Stimulated activated CD4-positive, alpha-beta T cell treated with anti-CD3 and anti-CD28 coated beads, Interleukin-2, amount 100 ng/mL, for 24 hours (primary cell): ENCODE measurements around the gene KRTAP15-1.

Source experiments
- DNase-seq, 2 donors: peaks; one replicate each; pipeline ENCODE4 v3.0.0-alpha.2; 2020

Gene KRTAP15-1

DNA sequence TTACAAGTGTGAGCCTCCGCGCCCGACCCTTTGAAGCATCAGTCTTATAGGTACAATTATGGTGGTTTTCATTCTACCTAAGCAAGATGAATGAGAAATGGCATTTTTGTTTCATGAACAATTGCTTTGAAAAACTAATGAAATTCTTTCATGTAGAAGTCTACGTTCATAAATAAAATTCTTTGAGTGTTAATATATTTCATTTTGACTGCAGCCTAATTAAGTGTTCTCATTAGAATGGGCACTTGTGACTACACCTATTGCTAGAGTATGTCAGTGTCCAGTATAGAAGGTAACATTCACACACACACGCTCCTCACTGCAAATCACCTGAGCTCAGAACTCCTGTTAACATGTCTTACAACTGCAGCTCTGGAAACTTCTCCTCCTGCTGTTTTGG is at the start of gene KRTAP15-1:
Gene KRTAP15-1, plus strand, starts transcription at position 301 of the 400 bp plus-strand sequence. Its CDS starts 53 bp downstream, at position 354.
- no peak for DNase-seq

DNA sequence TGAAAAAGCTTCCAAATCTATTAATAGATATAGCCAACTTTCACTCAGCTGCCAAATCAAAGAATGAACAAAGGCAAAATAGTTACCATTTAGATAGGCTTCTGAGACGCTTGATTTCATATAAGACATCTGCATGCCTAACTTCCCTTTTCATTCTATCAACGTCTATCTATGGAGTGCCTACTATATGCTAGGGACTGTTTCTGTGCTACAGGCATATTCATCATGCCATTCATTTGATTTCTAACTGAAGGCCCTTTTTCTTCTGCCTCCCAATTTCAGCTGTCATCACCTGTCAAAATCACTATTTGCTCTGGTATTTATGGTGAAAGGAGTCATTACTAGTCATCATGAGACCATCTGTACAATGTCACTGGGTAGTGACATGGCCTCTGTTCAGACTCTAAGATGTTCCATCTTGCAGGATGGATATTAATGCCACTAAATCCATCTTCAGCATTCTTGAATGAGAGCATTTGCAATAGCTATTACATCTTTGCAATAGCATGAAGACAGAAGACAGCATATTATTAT is 48.5 kb upstream of the KRTAP15-1 start:
- DNase-seq = no peak

DNA sequence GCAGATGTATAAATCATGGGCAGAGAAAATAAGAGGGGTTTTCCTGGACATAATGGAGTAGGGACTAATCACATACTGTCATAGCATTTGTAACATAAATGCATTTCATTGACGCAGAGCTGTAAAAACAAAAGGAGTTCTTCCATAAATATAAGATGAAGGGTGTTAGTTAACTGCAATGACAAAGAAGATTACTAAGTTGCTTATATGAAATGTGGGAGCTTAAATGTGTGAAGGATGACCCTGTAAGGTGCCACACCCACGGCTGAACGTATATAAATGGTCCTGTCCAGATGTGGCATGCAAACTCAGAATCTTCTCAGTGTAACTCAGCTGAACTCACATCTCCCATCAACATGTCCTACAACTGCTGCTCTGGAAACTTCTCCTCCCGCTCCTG is 44.3 kb upstream of the KRTAP15-1 start, which contains the start of gene KRTAP13-1:
Gene KRTAP13-1, plus strand, starts transcription at position 301 of the 400 bp plus-strand sequence. Its CDS starts 56 bp downstream, at position 357.
- DNase-seq = no peak

DNA sequence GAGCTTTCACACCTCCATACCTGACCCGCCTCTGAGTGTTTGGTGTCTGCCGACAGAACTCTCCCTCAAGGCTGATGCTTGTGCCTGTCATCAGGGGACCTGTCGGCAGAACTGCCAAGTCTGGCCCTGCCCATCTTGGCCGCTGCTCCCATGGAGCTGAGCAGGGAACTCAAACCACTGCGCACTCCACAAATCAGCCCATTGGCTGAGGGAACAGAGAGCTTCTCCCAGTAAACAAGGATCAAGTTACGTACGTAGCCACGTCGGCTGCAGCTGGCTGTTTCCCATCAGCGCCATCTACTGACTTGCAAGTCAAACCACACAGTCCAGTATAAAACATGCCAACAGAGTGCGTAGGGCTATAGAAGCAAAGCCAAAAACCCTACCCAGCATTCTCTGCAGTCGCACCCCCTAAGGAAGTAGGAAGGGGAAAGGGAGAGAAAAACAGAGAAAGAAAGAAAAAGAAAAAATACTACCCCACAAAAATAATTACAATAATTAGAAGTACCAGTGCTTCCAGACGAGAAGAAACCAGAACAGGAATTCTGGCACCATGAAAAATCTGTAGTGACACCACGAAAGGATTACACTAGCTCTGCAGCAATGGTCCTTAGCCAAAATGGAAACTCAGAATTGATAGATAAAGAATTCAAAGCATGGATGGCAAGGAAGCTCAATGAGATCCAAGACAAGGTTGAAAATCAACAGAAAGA is 31.1 kb upstream of the KRTAP15-1 start:
- peak in 1 of 2 donors; percentile 7 for DNase-seq

DNA sequence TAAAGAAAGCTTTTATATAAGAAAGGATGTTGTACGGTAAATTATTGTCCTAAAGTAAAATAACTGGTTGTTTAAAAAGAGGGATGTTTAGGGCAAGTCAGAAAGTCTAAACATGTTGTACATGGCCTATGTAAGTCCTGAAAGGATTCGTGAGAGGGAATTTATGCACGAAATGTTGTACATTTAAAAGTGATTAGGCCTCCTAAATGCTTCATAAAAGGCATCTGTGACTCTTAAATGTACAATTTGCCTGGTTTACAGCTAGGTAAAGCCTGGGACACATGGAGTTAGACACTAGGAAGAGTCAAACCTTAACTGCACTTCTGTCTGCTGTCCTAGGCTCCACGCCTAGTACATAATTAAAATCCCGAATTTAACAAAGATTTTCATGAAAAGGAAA is 24.1 kb upstream of the KRTAP15-1 start:
- no peak for DNase-seq

- no peak for DNase-seq
Measured at GRCh38 chr21:30425826-30426225, 14.2 kb upstream of the KRTAP15-1 start, which contains the start of gene KRTAP13-3. TSS of gene KRTAP13-3 (minus strand) at chr21:30425926. CDS start at chr21:30425912, 14 bp downstream.

DNA sequence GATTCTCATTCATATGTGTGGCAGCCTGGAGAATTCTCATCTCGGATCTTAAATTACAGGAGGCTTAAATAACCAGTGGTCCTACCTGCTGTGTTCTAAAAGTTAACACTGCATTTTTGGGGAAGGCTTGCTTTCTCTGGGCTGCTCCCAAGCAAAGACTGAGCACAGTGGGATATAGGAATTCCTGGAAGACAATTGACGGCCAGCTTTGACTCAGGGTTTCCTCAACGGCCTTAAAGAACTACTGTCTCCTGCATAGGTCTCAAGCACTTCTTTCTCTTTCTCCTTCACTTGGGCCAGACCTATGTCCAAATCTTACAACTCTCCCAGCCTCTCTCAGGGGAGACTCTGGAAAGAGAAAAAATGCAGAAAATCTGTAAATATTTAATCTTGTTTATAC is 13.3 kb upstream of the KRTAP15-1 start:
- DNase-seq = no peak

GRCh38 chr21:30430170-30430655 is 9.9 kb upstream of the KRTAP15-1 start, which contains the start of gene KRTAP13-4:
TSS of gene KRTAP13-4 (plus strand) at chr21:30430220. CDS start at chr21:30430276, 56 bp downstream.
- no peak for DNase-seq

GRCh38 chr21:30434033-30434631 is 5.9 kb upstream of the KRTAP15-1 start:
- peak in 1 of 2 donors; percentile 18 for DNase-seq

- DNase-seq = no peak
Measured at GRCh38 chr21:30437010-30437565, 3.0 kb upstream of the KRTAP15-1 start.

DNA sequence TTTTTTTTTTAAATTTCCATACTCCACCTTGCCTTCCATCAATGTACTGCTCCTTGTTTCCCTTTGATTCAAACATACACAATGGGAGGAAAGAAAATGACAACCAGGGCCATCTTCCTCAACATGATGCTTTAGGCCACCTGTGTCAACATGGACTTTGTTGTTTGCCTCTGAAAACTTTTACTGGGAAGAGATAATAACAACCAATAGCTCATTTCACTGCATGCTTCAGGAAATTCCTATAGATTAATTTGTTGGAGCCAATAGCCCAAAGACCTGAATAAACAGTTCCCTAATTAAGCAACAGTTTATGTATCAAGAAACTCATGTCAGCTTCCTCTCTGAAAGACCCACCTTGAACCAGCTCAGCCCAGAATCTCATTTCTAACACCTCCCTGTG is 3.2 kb downstream of the KRTAP15-1 start:
- no peak for DNase-seq

DNA sequence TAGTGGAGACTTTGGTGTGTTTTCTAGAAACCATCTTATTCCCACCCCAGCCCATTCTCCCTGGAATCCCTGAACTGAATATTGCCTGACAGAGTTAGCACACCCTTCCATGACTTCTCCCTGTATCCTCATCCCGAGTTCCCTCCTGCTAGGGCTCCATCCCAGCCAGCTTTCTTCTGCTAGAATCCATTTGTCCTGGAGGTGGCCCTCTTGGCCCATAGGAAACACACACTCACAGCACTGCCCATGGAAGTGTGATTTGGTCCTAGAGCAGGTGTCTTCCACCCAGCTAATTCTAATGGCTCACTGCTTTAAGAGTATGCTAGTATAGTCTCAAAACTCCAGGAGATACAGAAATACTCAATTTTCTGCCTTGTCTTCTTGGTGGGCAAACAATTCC is 4.1 kb downstream of the KRTAP15-1 start:
- no peak for DNase-seq

DNA sequence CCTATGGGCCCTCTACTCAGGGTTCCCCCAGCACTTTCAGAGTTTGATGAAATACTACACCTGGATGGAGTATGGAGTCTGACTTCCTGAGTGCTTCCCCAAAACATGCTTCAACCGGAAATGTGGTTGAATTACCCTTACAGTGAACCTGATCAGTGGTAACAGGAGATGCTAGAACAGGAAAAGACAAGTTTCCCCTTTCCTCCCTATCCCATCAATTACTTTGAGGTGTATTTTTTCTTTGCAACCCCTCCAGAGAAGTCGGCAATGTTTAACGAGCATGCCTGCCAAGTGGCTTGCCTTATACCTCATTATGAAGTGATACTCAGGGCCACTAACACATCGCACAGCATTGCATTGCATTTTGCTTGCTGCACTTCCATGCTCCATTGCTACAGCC is 7.0 kb downstream of the KRTAP15-1 start:
- DNase-seq = no peak

- no peak for DNase-seq
Measured at GRCh38 chr21:30448514-30448913, 8.4 kb downstream of the KRTAP15-1 start.

- DNase-seq = no peak
Measured at GRCh38 chr21:30463713-30464112, 23.6 kb downstream of the KRTAP15-1 start.

DNA sequence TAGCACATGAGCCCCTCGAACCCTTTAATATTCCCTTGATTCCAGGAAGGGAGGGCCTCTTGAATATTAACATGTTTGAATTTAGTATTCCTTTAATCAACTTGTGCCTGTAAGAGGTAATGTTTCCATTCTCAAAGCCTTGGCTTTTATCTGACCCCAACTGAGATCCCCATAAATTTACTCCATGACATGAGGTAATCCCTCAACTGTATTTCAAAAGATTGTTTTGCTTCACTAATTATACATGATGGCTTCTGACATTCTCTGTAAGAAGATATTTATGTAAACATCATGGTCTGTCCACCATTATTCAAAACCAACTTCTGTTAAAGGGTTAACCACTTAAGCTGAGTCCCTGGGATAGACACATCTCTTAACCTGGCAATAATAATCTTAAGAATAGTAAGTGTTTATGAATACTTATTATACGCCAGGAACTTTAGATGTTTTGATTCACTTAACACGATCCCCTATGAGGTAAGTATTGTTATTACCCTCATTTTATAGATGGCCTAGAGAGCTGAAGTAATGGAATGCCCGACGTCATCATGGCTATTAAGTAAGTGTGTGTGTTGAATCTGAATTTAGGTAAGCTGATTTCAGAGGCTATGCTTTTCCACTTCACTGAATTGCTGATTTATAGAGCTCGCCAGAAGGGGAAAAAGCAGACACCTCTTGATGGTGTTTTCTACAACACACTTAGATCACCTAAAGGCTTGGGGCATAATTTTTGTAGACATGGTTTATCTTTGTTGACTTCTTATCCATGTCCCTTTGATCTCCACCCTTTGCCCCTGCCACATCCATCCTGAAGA is 29.0 kb downstream of the KRTAP15-1 start:
- no peak for DNase-seq

GRCh38 chr21:30478004-30478403 is 37.9 kb downstream of the KRTAP15-1 start:
- DNase-seq = no peak

GRCh38 chr21:30479259-30479658 is 39.2 kb downstream of the KRTAP15-1 start:
- no peak for DNase-seq

GRCh38 chr21:30480145-30480544 is 40.1 kb downstream of the KRTAP15-1 start, which contains the start of gene KRTAP19-1:
TSS of gene KRTAP19-1 (minus strand) at chr21:30480367. CDS start at chr21:30480317, 50 bp downstream.
- no peak for DNase-seq

DNA sequence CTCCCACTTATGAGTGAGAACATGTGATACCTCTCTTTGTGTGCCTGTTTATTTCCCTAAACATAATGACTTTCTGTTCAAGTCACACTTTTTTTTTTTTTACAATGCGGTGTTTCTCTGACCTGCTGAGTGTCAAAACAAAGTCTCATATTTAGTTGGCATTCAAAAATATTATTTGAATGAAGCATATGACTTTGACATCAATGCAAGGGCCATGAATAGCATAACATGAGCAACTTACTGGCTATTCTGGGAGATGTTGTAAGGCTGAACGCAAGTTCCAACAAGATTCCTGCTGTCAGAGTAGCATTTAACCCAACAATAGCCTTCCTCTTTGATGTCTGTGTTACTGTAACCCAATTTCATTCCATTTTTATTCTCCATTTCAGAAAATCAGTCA is 42.1 kb downstream of the KRTAP15-1 start:
- no peak for DNase-seq

- no peak for DNase-seq
Measured at GRCh38 chr21:30486180-30486579, 46.1 kb downstream of the KRTAP15-1 start.

DNA sequence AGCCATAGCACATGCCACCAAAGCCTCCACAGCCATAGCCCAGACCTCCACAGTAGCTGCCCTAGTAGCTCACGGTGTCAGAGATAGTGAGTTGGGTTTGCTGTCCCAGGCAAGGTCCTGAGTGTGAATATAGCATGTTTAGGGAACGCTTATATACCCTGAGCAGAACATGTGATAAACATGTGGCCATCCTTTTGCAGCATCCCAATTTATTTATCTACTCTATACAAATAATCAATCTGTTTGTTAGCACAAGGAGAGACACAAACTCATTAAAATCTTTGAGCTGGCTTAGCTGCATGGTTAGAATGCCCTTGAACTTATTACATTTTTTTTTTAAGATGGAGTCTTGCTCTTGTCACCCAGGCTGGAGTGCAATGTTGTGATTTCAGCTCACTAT is 47.3 kb downstream of the KRTAP15-1 start, which contains the start of gene KRTAP19-2:
Gene KRTAP19-2, minus strand, starts transcription at position 101 of the 400 bp plus-strand sequence. Its CDS starts 88 bp downstream, at position 13.
- DNase-seq = no peak
